ENCODE measurements around the gene S1PR2. TPM values are rescaled to one million over a fixed set of nuclear protein-coding genes. Genes with fewer than 3 reads are reported as not detected.

Gene S1PR2
- total RNA-seq, 1 experiment from 2014 or later, result 6.9 TPM

- H4K20me1 ChIP-seq (ENCODE audit: insufficient read depth), result peaks cover 42% of the 10 kb centered on the region
- peaks cover 55% of the 10 kb centered on the region for H3F3A ChIP-seq (ENCODE audit: insufficient read depth, low read depth)
- CTCF ChIA-PET, result interaction anchor here (0.5 to 0.7 kb wide), 2 partner anchors 190 to 1778 kb away, joined by 3 to 7 read pairs; no protein-coding TSS in a partner anchor
- no peak overlapping the region for H3K4me3 ChIP-seq
- BruUV-seq (replicated peaks), result no TSS peak
- no peak overlapping the region for H2AFZ ChIP-seq
- H3K27me3 ChIP-seq (ENCODE audit: insufficient read depth, low read depth), result no peaks in the 10 kb centered on the region
- H3K36me3 ChIP-seq (ENCODE audit: low read depth), result peaks cover 35% of the 10 kb centered on the region
- peaks cover 91% of the 10 kb centered on the region for H3K79me2 ChIP-seq (ENCODE audit: low read depth)
- H3K4me1 ChIP-seq (replicated peaks; ENCODE audit: insufficient read depth), result peaks cover 26% of the 10 kb centered on the region
- DNase-seq, result no peak
- H3K9me3 ChIP-seq (ENCODE audit: insufficient read depth, low read depth), result no peaks in the 10 kb centered on the region
- intact Hi-C loops (cut with micrococcal nuclease; ENCODE audit: unreplicated experiment), result loop anchor here (5.0 kb wide), 2 partner anchors 43 to 63 kb away; partner anchors contain the start of genes MRPL4 and S1PR2
- POLR2A ChIA-PET (ENCODE audit: unreplicated experiment), result interaction anchor here (0.6 kb wide), 1 partner anchor 60 kb away, joined by 18 read pairs; no protein-coding TSS in a partner anchor
- TF ChIP-seq EZH2 (IDR thresholded peaks at IDR 0.05; ENCODE audit: low read depth) (no peak), CTCF (conservative IDR thresholded peaks at IDR 0.05) (no peak)
- H3K9me2 ChIP-seq (ENCODE audit: insufficient read depth), result no peaks in the 10 kb centered on the region
- no peak overlapping the region for H3K27ac ChIP-seq
- H3K4me2 ChIP-seq, result no peak overlapping the region
Measured at GRCh38 chr19:10189616-10190015, 41.5 kb downstream of the S1PR2 start.

DNA sequence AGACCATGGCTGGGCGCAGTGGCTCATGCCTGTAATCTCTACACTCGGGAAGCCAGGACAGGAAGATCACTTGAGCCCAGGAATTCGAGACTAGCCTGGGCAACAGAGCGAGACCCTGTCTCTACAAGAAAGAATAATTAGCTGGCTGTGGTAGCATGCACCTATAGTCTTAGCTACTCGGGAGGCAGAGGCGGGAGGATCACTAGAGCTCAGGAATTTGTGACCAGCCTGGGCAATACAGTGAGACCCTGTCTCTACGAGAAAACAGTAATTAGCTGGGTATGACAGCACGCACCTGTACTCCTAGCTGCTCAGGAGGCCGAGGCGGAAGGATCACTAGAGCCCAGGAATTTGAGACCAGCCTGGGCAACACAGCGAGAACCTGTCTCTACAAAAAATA, 43.8 kb downstream of the S1PR2 start:
- DNase-seq, result no peak
- Histone ChIP-seq H4K20me1 (ENCODE audit: insufficient read depth) (peaks cover 46% of the 10 kb centered on the region), H3K79me2 (ENCODE audit: low read depth) (peaks cover 83% of the 10 kb centered on the region), H3K4me3 (no peak overlapping the region), H3K4me1 (replicated peaks; ENCODE audit: insufficient read depth) (peaks cover 22% of the 10 kb centered on the region), H3K27me3 (ENCODE audit: insufficient read depth, low read depth) (no peaks in the 10 kb centered on the region), H3K4me2 (no peak overlapping the region), H2AFZ (no peak overlapping the region), H3F3A (ENCODE audit: insufficient read depth, low read depth) (peaks cover 46% of the 10 kb centered on the region), H3K9me3 (ENCODE audit: insufficient read depth, low read depth) (no peaks in the 10 kb centered on the region), H3K27ac (no peak overlapping the region), H3K9me2 (ENCODE audit: insufficient read depth) (no peaks in the 10 kb centered on the region), H3K36me3 (ENCODE audit: low read depth) (peaks cover 29% of the 10 kb centered on the region)
- intact Hi-C loops (cut with micrococcal nuclease; ENCODE audit: unreplicated experiment), result no loop called here
- ChIA-PET CTCF (interaction anchor here (0.6 to 1.3 kb wide), 2 partner anchors 22 to 72 kb away, joined by 3 to 5 read pairs; no protein-coding TSS in a partner anchor), POLR2A (ENCODE audit: unreplicated experiment) (interaction anchor here (0.6 to 1.0 kb wide), 2 partner anchors 19 to 102 kb away, joined by 3 to 13 read pairs; partner anchors contain the start of gene ICAM5)
- no TSS peak for BruUV-seq (replicated peaks)
- TF ChIP-seq EZH2 (IDR thresholded peaks at IDR 0.05; ENCODE audit: low read depth) (no peak), CTCF (conservative IDR thresholded peaks at IDR 0.05) (no peak)

GRCh38 chr19:10184636-10185035, 46.5 kb downstream of the S1PR2 start:
- CTCF ChIA-PET, result interaction anchor here (0.7 kb wide), 1 partner anchor 9 kb away, joined by 4 read pairs; no protein-coding TSS in a partner anchor

More at GRCh38 chr19:10184636-10185035, 46.5 kb downstream of the S1PR2 start:
- H3F3A ChIP-seq (ENCODE audit: insufficient read depth, low read depth), result peaks cover 31% of the 10 kb centered on the region
- POLR2A ChIA-PET (ENCODE audit: unreplicated experiment), result no interaction called here
- H3K9me3 ChIP-seq (ENCODE audit: insufficient read depth, low read depth), result no peaks in the 10 kb centered on the region
- no peaks in the 10 kb centered on the region for H3K27me3 ChIP-seq (ENCODE audit: insufficient read depth, low read depth)
- peak; percentile 62 to 74 for DNase-seq
- no TSS peak for BruUV-seq (replicated peaks)
- no peaks in the 10 kb centered on the region for H3K9me2 ChIP-seq (ENCODE audit: insufficient read depth)
- peak overlapping the region; percentile 40 for H3K4me2 ChIP-seq
- H3K4me3 ChIP-seq, result no peak overlapping the region
- TF ChIP-seq EZH2 (IDR thresholded peaks at IDR 0.05; ENCODE audit: low read depth) (no peak), CTCF (conservative IDR thresholded peaks at IDR 0.05) (no peak)
- peaks cover 22% of the 10 kb centered on the region for H3K4me1 ChIP-seq (replicated peaks; ENCODE audit: insufficient read depth)
- intact Hi-C loops (cut with micrococcal nuclease; ENCODE audit: unreplicated experiment), result no loop called here
- peak overlapping the region; percentile 4 for H3K27ac ChIP-seq
- H3K36me3 ChIP-seq (ENCODE audit: low read depth), result peaks cover 29% of the 10 kb centered on the region
- peaks cover 68% of the 10 kb centered on the region for H3K79me2 ChIP-seq (ENCODE audit: low read depth)
- H4K20me1 ChIP-seq (ENCODE audit: insufficient read depth), result peaks cover 31% of the 10 kb centered on the region
- H2AFZ ChIP-seq, result no peak overlapping the region

All from PC-9 (cell line).